Right lobe of liver (tissue), 6 donors: ENCODE results near the gene MAMDC4. TPM values are rescaled to one million over a fixed set of nuclear protein-coding genes. Genes with fewer than 3 reads are reported as not detected.

Experiments used
- ATAC-seq, 4 donors: fragments of 200-7000 bp; cut with Tn5 transposase; one replicate each; pipeline ENCODE4 v1.9.1; 2020; ENCODE audit warnings: mild to moderate bottlenecking in 4 of 4, moderate library complexity in 4 of 4
- DNase-seq, 3 donors: peaks; one replicate each; pipeline ENCODE4 v3.0.0-alpha.2; 2020
- H3K27ac ChIP-seq, 3 donors: fragments of 200-600 bp; one replicate each; pipeline ENCODE4 v1.8.0; 2022
- H3K27me3 ChIP-seq, 2 donors: fragments of 200-600 bp; one replicate each; pipeline ENCODE4 v1.8.0; 2022
- H3K36me3 ChIP-seq, 4 donors: fragments of 200-600 bp; sonication (generic) in 1 of 4; one replicate each; pipeline versions ENCODE4 v1.5.1 to v1.8.0; 2017 to 2022; ENCODE audit warnings: control low read depth in 1 of 4
- H3K4me1 ChIP-seq, 4 donors: fragments of 200-600 bp; sonication (generic) in 1 of 4; one replicate each; pipeline versions ENCODE4 v1.5.1 to v1.8.0; 2017 to 2022; ENCODE audit warnings: control low read depth in 1 of 4
- H3K4me3 ChIP-seq, 3 donors: fragments of 200-600 bp; one replicate each; pipeline ENCODE4 v1.8.0; 2022
- H3K9me3 ChIP-seq, 4 donors: fragments of 200-600 bp; sonication (generic) in 1 of 4; one replicate each; pipeline versions ENCODE4 v1.5.1 to v1.8.0; 2017 to 2022; ENCODE audit warnings: control low read depth in 1 of 4
- POLR2A ChIP-seq: fragments of 450-650 bp; IDR thresholded peaks from one replicate; pipeline ENCODE4 v1.6.1; 2017; ENCODE audit warnings: antibody characterized with exemption, mild to moderate bottlenecking
- WGBS: methylation state at CpG from one replicate; pipeline ENCODE4 v1.1.6; 2018; ENCODE audit warnings: low coverage, low lambda C conversion rate; ENCODE audit not compliant: insufficient coverage; ENCODE audit errors: missing lambda C conversion rate; 5-methylcytosine and 5-hydroxymethylcytosine counted together
- intact Hi-C, 2 donors: fragments of 100-400 bp; cut with DNase I; formaldehyde crosslinking; loops; one replicate each; pipeline versions ENCODE4 v1.11.2 to v1.14.1; 2022
- total RNA-seq, 6 experiments: library from RNA; depleted of rRNA in 2 of 6; stranded (reverse); fragments of >200 nt in 2 of 6; fragmentation: NEBNext Ultra II Directional in 3 of 6; extraction: Animal tissue kit (Norgen Biotek cat#: 25700) in 3 of 6; gene quantifications; one replicate each; pipeline versions ENCODE4 v1.1.0 to v1.2.4, GENCODE V29; 2016 to 2023
- TF ChIP-seq, protein P1 (sequence below), 4 donors: fragments of 200-600 bp in 3 of 4; fragments of 450-650 bp in 1 of 4; IDR thresholded peaks; one replicate each; pipeline versions ENCODE4 v1.5.1 to v1.8.0; 2016 to 2022; ENCODE audit warnings: antibody characterized with exemption in 4 of 4, mild to moderate bottlenecking in 2 of 4
- donor health status: DM: no; HTN: yes; CAD: no.
- donor health status: DM: no; HTN: no; CAD: no.
- donor health status: DM: no; HTN: no; CAD: no.
- donor health status: DM: no; HTN: yes; CAD: no.
- donor health status: DM: no; HTN: yes; CAD: no.

The MAMDC4 gene
- total RNA-seq, 6 experiments from 2014 or later = 5.7 to 27.9 (median 22.5) TPM

DNA sequence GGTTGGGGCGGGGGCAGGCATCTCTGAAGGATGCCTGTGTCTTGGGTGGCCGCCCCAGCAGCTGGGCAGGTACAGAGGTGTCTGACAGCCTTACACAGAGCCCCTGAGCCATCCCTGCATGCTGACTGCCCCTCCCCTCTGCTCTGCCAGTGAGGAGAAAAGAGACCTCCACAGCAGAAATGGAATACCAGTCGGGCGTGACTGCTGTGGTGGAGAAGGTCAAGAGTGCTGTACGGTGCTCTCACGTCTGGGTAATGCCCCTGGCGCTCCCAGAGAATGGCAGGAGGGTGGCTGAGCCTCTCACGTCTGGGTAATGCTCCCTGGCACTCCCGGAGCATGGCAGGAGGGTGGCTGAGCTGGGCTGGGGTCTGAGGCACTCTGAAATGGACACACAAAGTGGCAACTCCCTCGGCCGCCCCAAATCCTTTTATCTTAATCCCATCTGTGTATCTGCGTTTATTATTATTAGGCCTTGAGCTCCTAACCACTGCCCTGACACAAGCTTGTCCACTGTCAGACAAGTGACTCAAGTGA lies 46.9 kb upstream of the MAMDC4 start:
- intact Hi-C loops = no loop called here
- no peak overlapping the region for H3K4me3 ChIP-seq
- no peak overlapping the region for H3K27ac ChIP-seq
- no peak for TF ChIP-seq POLR2A
- TF ChIP-seq, protein P1, sequence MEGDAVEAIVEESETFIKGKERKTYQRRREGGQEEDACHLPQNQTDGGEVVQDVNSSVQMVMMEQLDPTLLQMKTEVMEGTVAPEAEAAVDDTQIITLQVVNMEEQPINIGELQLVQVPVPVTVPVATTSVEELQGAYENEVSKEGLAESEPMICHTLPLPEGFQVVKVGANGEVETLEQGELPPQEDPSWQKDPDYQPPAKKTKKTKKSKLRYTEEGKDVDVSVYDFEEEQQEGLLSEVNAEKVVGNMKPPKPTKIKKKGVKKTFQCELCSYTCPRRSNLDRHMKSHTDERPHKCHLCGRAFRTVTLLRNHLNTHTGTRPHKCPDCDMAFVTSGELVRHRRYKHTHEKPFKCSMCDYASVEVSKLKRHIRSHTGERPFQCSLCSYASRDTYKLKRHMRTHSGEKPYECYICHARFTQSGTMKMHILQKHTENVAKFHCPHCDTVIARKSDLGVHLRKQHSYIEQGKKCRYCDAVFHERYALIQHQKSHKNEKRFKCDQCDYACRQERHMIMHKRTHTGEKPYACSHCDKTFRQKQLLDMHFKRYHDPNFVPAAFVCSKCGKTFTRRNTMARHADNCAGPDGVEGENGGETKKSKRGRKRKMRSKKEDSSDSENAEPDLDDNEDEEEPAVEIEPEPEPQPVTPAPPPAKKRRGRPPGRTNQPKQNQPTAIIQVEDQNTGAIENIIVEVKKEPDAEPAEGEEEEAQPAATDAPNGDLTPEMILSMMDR (IDR thresholded peaks at IDR 0.05) = no peak
- H3K9me3 ChIP-seq = no peaks in the 10 kb centered on the region
- H3K27me3 ChIP-seq = no peaks in the 10 kb centered on the region
- 74% methylated on average over 2 of the region's 12 CpGs for WGBS
- DNase-seq (peak in 2 of 3 donors; percentile 30 to 43), ATAC-seq (no peak)
- H3K4me1 ChIP-seq = peaks cover 0 to 22% (median 4%) of the 10 kb centered on the region in 4 donors
- no peaks in the 10 kb centered on the region for H3K36me3 ChIP-seq

DNA sequence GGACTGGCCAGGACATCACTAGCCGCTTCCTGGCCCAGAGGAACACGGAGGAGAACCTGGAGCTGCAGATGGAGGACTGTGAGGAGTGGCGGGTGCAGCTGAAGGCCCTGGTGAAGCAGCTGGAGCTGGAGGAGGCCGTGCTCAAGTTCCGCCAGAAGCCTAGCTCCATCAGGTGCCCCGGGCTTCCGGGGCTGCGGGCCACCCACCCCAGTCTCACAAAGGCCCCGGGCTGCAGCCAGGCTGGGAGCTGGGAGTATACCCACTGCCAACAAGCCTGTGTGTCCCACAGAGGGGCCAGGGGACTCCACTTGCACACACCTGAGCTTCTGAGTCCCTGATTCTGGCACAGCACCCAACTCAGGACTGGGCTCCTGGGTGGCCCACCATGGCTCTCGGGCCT lies 46.1 kb upstream of the MAMDC4 start:
- DNase-seq (peak in 2 of 3 donors; percentile 42 to 45), ATAC-seq (no peak)
- TF ChIP-seq, protein P1 (IDR thresholded peaks at IDR 0.05) = no peak
- TF ChIP-seq POLR2A = no peak
- Histone ChIP-seq H3K4me3 (no peak overlapping the region), H3K4me1 (peaks cover 0 to 15% (median 0%) of the 10 kb centered on the region in 4 donors), H3K36me3 (peaks cover 0 to 2% (median 0%) of the 10 kb centered on the region in 4 donors), H3K9me3 (no peaks in the 10 kb centered on the region), H3K27ac (no peak overlapping the region), H3K27me3 (no peaks in the 10 kb centered on the region)
- intact Hi-C loops = no loop called here
- WGBS = 100% methylated on average over 1 of the region's 10 CpGs

DNA sequence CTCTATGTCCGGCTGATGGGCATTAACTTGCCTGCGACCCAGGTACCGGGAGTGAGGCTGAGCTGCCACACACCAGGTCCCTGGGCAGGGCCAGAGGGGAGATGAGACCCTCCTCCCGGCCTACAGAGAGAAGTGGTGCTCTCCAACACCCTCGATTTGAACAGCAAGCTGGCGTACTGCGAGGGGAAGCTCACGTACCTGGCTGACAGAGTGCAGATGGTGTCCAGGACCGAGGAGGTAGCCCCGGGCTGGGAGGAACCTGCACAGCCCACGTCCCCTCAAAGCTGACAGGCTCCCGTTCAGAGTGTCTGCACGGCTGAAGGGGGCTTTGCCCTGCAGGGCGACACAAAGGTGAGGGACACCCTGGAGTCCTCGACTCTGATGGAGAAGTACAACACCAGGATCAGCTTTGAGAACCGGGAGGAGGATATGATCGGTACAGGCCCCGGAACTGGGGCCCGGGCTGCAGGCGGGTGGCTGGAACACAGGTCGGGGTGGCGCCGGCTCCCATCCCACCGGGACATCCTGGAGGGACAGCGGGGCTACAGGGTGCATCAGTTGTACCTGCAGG lies 45.4 kb upstream of the MAMDC4 start:
- ATAC-seq (peak in 1 of 4 donors; percentile 4), DNase-seq (peak in 2 of 3 donors; percentile 44 to 51)
- peak overlapping the region; percentile 74 to 92 (median 86) for H3K4me3 ChIP-seq
- TF ChIP-seq, protein P1 (IDR thresholded peaks at IDR 0.05) = no peak
- no peak for TF ChIP-seq POLR2A
- peaks cover 0 to 3% (median 0%) of the 10 kb centered on the region in 4 donors for H3K36me3 ChIP-seq
- H3K27ac ChIP-seq = peak overlapping the region in 1 of 3 donors; percentile 83
- no peaks in the 10 kb centered on the region for H3K27me3 ChIP-seq
- no peaks in the 10 kb centered on the region for H3K9me3 ChIP-seq
- peaks cover 0 to 14% (median 0%) of the 10 kb centered on the region in 4 donors for H3K4me1 ChIP-seq
- intact Hi-C loops = no loop called here
- 67% methylated on average over 4 of the region's 25 CpGs for WGBS

DNA sequence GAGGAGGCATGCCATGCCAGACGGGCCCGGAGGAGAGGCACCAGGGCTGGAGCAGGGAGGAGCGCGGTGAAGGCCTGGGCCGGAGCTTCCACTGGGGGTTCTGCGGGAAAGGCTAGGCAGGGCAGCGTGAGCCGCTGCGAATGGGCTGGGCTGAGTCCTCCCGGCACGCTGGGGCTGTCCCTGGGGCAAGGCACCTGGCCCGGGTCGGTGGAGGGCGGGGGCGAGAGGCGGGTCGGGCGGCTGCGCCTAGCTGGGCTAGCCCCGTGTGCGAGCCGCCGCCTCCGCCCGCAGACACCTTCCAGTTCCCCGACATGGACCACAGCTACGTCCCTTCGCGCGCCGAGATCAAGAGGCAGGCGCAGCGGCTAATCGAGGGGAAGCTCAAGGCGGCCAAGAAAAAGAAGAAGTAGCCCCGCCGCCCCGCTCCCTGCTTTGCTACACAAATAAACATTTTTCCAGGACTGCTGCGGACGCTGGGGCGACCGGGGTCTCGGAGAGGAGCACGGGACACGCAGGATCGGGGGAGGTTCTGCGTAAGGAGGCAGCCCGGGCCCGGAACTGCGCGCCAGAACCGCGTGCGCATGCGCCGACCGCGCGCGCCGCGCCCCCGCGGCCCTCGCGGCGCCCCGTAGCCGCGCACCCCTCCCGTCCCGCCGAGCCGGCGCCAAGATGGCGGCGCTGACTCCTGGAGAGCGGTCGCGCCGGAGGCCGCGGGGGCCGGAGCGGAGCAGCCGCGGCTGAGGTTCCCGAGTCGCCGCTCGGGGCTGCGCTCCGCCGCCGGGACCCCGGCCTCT lies 44.7 kb upstream of the MAMDC4 start, which contains the start of gene RABL6:
Gene RABL6, plus strand, starts transcription at position 668 of the 794 bp plus-strand sequence. CDS start 249 bp downstream, outside the sequence.
- Histone ChIP-seq H3K27ac (peak within 1 kb of the TSS; percentile 77 to 83 (median 83)), H3K9me3 (no peaks in the 10 kb centered on the region), H3K4me1 (peaks cover 0 to 14% (median 0%) of the 10 kb centered on the region in 4 donors), H3K36me3 (peaks cover 0 to 3% (median 0%) of the 10 kb centered on the region in 4 donors), H3K27me3 (no peaks in the 10 kb centered on the region), H3K4me3 (peak within 1 kb of the TSS; percentile 75 to 92 (median 86))
- TF ChIP-seq POLR2A = peak; percentile 81
- TF ChIP-seq, protein P1 (IDR thresholded peaks at IDR 0.05) = peak in 1 of 4 donors; percentile 4
- peak; percentile 79 to 91 (median 84) for ATAC-seq
- DNase-seq = peak; percentile 81 to 82 (median 82)
- 0% methylated on average over 10 of the region's 96 CpGs for WGBS
- intact Hi-C loops = no loop called here
